Panc1 (cell line): ENCODE measurements around the gene CDKN1A.

Experiments
- POLR2AphosphoS5 ChIP-seq: IDR thresholded peaks from 2 replicates; pipeline ENCODE4 v1.6.1; 2012; ENCODE audit warnings: mild to moderate bottlenecking, low read depth, low read length, moderate library complexity
- SIN3A ChIP-seq: IDR thresholded peaks from 2 replicates; pipeline ENCODE4 v1.6.1; 2012; ENCODE audit warnings: low read depth, mild to moderate bottlenecking, low read length, moderate library complexity, borderline replicate concordance; ENCODE audit not compliant: insufficient read depth
- TF ChIP-seq, protein P1 (sequence below): fragments of 450-650 bp; IDR thresholded peaks from 2 replicates; pipeline ENCODE4 v1.5.1; 2017; ENCODE audit warnings: mild to moderate bottlenecking
- TF ChIP-seq, protein P2 (sequence below), 2 experiments: IDR thresholded peaks; 2 replicates each; pipeline ENCODE4 v1.6.1; 2011 to 2012; ENCODE audit warnings: low read depth in 2 of 2, control low read depth in 1 of 2, low read length in 1 of 2, mild to moderate bottlenecking in 1 of 2, moderate library complexity in 1 of 2; ENCODE audit not compliant: insufficient read depth in 1 of 2

DNA sequence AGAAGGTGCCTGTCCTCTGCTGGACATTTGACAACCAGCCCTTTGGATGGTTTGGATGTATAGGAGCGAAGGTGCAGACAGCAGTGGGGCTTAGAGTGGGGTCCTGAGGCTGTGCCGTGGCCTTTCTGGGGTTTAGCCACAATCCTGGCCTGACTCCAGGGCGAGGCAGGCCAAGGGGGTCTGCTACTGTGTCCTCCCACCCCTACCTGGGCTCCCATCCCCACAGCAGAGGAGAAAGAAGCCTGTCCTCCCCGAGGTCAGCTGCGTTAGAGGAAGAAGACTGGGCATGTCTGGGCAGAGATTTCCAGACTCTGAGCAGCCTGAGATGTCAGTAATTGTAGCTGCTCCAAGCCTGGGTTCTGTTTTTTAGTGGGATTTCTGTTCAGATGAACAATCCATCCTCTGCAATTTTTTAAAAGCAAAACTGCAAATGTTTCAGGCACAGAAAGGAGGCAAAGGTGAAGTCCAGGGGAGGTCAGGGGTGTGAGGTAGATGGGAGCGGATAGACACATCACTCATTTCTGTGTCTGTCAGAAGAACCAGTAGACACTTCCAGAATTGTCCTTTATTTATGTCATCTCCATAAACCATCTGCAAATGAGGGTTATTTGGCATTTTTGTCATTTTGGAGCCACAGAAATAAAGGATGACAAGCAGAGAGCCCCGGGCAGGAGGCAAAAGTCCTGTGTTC lies 1.3 kb upstream of the CDKN1A start:
- TF ChIP-seq, protein P1, sequence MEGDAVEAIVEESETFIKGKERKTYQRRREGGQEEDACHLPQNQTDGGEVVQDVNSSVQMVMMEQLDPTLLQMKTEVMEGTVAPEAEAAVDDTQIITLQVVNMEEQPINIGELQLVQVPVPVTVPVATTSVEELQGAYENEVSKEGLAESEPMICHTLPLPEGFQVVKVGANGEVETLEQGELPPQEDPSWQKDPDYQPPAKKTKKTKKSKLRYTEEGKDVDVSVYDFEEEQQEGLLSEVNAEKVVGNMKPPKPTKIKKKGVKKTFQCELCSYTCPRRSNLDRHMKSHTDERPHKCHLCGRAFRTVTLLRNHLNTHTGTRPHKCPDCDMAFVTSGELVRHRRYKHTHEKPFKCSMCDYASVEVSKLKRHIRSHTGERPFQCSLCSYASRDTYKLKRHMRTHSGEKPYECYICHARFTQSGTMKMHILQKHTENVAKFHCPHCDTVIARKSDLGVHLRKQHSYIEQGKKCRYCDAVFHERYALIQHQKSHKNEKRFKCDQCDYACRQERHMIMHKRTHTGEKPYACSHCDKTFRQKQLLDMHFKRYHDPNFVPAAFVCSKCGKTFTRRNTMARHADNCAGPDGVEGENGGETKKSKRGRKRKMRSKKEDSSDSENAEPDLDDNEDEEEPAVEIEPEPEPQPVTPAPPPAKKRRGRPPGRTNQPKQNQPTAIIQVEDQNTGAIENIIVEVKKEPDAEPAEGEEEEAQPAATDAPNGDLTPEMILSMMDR, result no peak
- TF ChIP-seq SIN3A (no peak), POLR2AphosphoS5 (no peak)
- TF ChIP-seq, protein P2, sequence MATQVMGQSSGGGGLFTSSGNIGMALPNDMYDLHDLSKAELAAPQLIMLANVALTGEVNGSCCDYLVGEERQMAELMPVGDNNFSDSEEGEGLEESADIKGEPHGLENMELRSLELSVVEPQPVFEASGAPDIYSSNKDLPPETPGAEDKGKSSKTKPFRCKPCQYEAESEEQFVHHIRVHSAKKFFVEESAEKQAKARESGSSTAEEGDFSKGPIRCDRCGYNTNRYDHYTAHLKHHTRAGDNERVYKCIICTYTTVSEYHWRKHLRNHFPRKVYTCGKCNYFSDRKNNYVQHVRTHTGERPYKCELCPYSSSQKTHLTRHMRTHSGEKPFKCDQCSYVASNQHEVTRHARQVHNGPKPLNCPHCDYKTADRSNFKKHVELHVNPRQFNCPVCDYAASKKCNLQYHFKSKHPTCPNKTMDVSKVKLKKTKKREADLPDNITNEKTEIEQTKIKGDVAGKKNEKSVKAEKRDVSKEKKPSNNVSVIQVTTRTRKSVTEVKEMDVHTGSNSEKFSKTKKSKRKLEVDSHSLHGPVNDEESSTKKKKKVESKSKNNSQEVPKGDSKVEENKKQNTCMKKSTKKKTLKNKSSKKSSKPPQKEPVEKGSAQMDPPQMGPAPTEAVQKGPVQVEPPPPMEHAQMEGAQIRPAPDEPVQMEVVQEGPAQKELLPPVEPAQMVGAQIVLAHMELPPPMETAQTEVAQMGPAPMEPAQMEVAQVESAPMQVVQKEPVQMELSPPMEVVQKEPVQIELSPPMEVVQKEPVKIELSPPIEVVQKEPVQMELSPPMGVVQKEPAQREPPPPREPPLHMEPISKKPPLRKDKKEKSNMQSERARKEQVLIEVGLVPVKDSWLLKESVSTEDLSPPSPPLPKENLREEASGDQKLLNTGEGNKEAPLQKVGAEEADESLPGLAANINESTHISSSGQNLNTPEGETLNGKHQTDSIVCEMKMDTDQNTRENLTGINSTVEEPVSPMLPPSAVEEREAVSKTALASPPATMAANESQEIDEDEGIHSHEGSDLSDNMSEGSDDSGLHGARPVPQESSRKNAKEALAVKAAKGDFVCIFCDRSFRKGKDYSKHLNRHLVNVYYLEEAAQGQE (IDR thresholded peaks at IDR 0.05; ENCODE audit: insufficient read depth in 1 of 2, low read depth in 2 of 2, low read length in 1 of 2), result no peak
